Glutamatergic neuron (in vitro differentiated cells): ENCODE measurements around the gene PPP4R2. TPM values are rescaled to one million over a fixed set of nuclear protein-coding genes. Genes with fewer than 3 reads are reported as not detected.

Source experiments
- DNase-seq: peaks from one replicate; pipeline ENCODE4 v3.0.0; 2022
- H3K27ac Mint-ChIP-seq: one replicate; pipeline ENCODE4 v1.8.0; 2020; ENCODE audit warnings: mild to moderate bottlenecking, mixed read lengths, inconsistent platforms; ENCODE audit not compliant: unreplicated experiment
- H3K27me3 Mint-ChIP-seq: one replicate; pipeline ENCODE4 v1.8.0; 2020; ENCODE audit warnings: mild to moderate bottlenecking, moderate library complexity, mixed read lengths, inconsistent platforms; ENCODE audit not compliant: unreplicated experiment
- H3K36me3 Mint-ChIP-seq: one replicate; pipeline ENCODE4 v1.8.0; 2020; ENCODE audit warnings: mild to moderate bottlenecking, mixed read lengths, inconsistent platforms; ENCODE audit not compliant: unreplicated experiment
- H3K4me1 Mint-ChIP-seq: one replicate; pipeline ENCODE4 v1.8.0; 2020; ENCODE audit warnings: mild to moderate bottlenecking, low read depth, mixed read lengths, inconsistent platforms; ENCODE audit not compliant: unreplicated experiment
- H3K4me3 Mint-ChIP-seq: one replicate; pipeline ENCODE4 v1.8.0; 2020; ENCODE audit warnings: mild to moderate bottlenecking, mixed read lengths, inconsistent platforms; ENCODE audit not compliant: unreplicated experiment
- H3K9me3 Mint-ChIP-seq: one replicate; pipeline ENCODE4 v1.8.0; 2020; ENCODE audit warnings: mild to moderate bottlenecking, moderate library complexity, mixed read lengths, inconsistent platforms; ENCODE audit not compliant: unreplicated experiment
- total RNA-seq: library from RNA; stranded (reverse); fragmentation: NEBNext Ultra II Directional; extraction: Animal tissue kit (Norgen Biotek cat#: 25700); gene quantifications from one replicate; pipeline ENCODE4 v1.2.1, GENCODE V29; 2021; ENCODE audit not compliant: unreplicated experiment
- TF ChIP-seq, protein P1 (sequence below): fragments of 200-600 bp; sonication (generic); IDR thresholded peaks from one replicate; pipeline ENCODE4 v1.5.0; 2021; ENCODE audit not compliant: partially characterized antibody, unreplicated experiment

Gene PPP4R2
- total RNA-seq, 1 donor from 2014 or later, result 77.9 TPM

DNA sequence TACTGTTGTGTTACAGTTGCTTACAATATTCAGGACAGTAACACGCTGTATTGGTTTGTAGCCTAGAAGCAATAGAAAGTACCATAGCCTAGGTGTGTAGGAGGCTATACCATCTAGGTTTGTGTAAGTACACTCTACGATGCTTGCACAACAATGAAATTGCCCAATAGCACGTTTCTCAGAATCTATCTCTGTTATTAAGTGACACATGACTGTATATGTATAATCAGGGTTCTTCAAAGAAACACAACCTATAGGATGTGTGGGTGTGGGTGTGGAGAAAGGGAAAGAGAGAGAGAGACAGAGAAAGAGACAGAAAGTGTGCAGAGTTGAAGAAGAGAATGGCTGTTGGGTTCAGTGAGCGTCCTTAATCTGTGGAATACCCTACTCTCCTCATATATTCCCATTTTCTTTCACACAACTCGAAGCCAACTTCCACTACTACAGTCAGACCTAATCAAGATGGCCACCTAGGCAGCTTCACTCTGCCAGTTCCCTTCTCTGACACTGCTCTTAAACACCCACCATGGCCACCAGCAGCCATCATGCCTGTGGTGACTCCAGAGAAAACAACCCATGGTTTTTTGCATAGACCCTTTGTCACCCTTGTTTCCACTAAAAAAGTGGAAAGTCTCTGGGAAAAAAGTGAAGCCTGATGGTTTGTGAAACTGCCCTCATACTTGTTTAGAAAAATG, 5.8 kb upstream of the PPP4R2 start:
- TF ChIP-seq, protein P1, sequence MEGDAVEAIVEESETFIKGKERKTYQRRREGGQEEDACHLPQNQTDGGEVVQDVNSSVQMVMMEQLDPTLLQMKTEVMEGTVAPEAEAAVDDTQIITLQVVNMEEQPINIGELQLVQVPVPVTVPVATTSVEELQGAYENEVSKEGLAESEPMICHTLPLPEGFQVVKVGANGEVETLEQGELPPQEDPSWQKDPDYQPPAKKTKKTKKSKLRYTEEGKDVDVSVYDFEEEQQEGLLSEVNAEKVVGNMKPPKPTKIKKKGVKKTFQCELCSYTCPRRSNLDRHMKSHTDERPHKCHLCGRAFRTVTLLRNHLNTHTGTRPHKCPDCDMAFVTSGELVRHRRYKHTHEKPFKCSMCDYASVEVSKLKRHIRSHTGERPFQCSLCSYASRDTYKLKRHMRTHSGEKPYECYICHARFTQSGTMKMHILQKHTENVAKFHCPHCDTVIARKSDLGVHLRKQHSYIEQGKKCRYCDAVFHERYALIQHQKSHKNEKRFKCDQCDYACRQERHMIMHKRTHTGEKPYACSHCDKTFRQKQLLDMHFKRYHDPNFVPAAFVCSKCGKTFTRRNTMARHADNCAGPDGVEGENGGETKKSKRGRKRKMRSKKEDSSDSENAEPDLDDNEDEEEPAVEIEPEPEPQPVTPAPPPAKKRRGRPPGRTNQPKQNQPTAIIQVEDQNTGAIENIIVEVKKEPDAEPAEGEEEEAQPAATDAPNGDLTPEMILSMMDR, result no peak
- H3K27me3 Mint-ChIP-seq, result peaks cover 2% of the 10 kb centered on the region
- DNase-seq, result no peak
- no peak overlapping the region for H3K27ac Mint-ChIP-seq
- H3K36me3 Mint-ChIP-seq, result peaks cover 4% of the 10 kb centered on the region
- peaks cover 2% of the 10 kb centered on the region for H3K4me1 Mint-ChIP-seq
- H3K9me3 Mint-ChIP-seq, result peaks cover 4% of the 10 kb centered on the region
- no peak overlapping the region for H3K4me3 Mint-ChIP-seq

DNA sequence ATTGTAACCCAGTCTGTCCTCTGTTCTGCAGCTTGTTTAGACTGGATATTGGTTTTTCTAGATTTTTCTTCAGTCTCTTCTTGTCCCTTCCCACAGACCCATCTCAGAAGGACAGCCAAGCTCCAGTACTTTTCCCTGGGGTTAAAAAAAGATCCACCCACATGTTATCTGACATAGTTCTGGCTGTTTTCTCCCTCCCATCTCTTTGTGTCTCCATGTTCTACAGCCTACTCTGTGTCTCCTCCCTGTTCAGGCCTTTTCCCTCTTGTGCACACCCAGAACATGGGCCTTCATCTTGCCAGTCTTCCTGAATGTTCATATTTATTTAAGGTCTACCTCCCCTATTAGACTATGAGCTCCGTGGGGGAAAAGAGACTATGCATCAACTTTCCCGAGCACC, 5.1 kb upstream of the PPP4R2 start:
- DNase-seq, result no peak
- TF ChIP-seq, protein P1, result no peak
- Mint-ChIP-seq H3K27ac (no peak overlapping the region), H3K27me3 (peaks cover 2% of the 10 kb centered on the region), H3K36me3 (no peaks in the 10 kb centered on the region), H3K4me3 (no peak overlapping the region), H3K9me3 (peaks cover 5% of the 10 kb centered on the region), H3K4me1 (peaks cover 2% of the 10 kb centered on the region)

DNA sequence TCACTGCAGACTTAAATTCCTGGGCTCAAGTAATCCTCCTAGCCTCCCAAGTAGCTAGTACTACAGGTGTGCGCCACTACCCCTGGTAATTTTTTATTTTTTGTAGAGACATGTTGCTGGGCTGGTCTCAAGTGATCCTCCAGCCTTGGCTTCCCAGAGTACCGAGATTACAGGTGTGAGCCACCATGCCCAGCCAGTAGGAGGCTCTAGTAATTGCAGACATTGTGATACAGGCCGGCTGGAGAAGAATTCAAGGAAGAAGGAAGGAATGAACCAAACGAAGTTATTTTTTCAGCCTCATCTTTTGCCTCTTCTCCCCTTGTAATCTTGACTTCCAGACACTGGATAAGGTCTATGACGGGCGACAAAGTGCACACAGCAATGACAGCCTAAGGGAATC, 3.2 kb upstream of the PPP4R2 start:
- TF ChIP-seq, protein P1, result no peak
- H3K9me3 Mint-ChIP-seq, result peaks cover 8% of the 10 kb centered on the region
- no peak overlapping the region for H3K27ac Mint-ChIP-seq
- no peak for DNase-seq
- no peaks in the 10 kb centered on the region for H3K36me3 Mint-ChIP-seq
- H3K4me1 Mint-ChIP-seq, result peaks cover 2% of the 10 kb centered on the region
- H3K27me3 Mint-ChIP-seq, result peaks cover 5% of the 10 kb centered on the region
- H3K4me3 Mint-ChIP-seq, result no peak overlapping the region

DNA sequence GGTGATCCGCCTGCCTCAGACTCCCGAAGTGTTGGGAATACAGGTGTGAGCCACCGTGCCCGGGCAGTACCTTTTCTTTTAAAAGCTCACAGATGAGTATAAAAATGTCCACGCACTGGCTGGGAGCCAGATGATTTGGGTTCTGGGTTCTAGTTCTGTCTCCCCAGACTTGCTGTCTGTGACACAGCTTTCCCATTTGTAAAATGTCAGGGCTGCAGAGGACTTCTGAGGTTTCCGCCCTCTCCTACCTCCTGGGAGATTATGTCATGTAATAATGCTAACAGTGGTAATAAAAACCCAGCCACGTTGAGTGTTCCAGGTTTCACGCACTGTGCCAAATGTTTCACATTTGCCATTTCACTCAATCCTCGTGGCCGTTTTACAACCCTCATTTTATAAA, 1.3 kb upstream of the PPP4R2 start:
- H3K4me1 Mint-ChIP-seq, result peaks cover 13% of the 10 kb centered on the region
- H3K27me3 Mint-ChIP-seq, result peaks cover 5% of the 10 kb centered on the region
- TF ChIP-seq, protein P1, result no peak
- DNase-seq, result no peak
- peak overlapping the region; percentile 67 for H3K4me3 Mint-ChIP-seq
- peak overlapping the region; percentile 42 for H3K27ac Mint-ChIP-seq
- H3K9me3 Mint-ChIP-seq, result peaks cover 8% of the 10 kb centered on the region
- H3K36me3 Mint-ChIP-seq, result no peaks in the 10 kb centered on the region

DNA sequence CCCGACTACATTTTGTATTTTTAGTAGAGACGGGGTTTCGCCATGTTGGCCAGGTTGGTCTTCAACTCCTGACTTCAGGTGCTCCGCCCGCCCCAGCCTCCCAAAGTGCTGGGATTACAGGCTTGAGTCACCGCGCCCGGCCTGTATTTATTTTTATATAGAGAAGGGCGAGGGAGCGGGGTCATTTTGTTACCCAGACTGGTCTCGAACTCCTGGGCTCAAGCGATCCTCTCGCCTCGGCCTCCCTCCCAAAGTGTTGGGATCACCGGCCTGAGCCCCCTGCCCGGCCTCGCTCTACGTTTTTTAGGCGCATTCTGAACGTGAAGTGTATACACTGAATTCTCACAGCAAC, 514 bp upstream of the PPP4R2 start:
- TF ChIP-seq, protein P1, result no peak
- Mint-ChIP-seq H3K9me3 (peaks cover 8% of the 10 kb centered on the region), H3K4me1 (peaks cover 15% of the 10 kb centered on the region), H3K27ac (peak overlapping the region; percentile 84), H3K27me3 (peaks cover 5% of the 10 kb centered on the region), H3K36me3 (no peaks in the 10 kb centered on the region), H3K4me3 (peak overlapping the region; percentile 81)
- DNase-seq, result no peak
